SIG-M5 treated with dmso at 0.1 percent for 504 hours (cell line): ENCODE measurements around the gene NCAPG2.
"Not testable (repeated sequence)": the region's sequence is repeated elsewhere in the genome, so short reads cannot be mapped to it uniquely, and the experiment has no call there.

ENCODE experiments used
- DNase-seq: peaks from one replicate; lab custom pipeline; 2025; ENCODE audit not compliant: unreplicated experiment; lab: John Stamatoyannopoulos, UW

Gene NCAPG2

DNA sequence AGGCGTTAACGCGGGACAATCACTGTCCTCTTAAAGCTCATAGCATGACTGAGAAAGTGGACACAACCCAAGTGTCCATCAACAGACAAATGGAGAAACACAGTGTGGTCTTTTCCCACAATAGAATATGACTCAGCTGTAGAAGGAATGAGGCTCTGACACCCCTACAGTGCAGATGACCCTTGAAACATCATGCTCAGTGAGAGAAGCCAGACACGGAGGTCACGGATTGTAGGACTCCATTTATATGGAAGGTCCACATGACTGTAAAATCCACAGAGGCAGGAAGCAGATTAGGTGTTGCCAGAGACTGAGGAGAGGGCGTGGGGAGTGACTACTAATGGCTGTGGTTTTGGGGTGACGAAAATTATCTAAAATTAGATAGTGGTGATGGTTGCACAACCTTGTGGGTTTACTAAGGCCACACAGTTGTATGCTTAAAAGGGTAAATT is 6.1 kb upstream of the NCAPG2 start:
- peak; percentile 97 for DNase-seq

DNA sequence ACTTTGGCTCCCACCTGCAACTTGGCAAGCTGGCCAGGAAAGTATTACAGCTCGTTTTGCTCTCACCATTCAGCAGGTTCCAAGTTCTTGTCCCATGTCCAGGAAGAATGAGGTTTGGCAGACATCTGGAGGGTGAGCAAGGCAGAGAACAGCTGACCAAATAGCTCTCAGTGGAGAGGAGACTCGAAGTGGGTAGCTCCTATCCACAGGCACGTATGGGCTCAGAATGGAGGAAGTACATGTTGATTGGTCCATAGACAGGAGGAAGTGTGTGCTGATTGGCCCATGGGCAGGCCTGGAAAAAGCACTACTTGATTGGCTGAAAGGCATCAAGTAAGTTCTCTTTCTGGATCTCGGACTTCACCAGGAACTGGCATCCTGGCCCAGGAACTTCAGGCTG is 3.0 kb upstream of the NCAPG2 start:
- DNase-seq, result no peak

DNA sequence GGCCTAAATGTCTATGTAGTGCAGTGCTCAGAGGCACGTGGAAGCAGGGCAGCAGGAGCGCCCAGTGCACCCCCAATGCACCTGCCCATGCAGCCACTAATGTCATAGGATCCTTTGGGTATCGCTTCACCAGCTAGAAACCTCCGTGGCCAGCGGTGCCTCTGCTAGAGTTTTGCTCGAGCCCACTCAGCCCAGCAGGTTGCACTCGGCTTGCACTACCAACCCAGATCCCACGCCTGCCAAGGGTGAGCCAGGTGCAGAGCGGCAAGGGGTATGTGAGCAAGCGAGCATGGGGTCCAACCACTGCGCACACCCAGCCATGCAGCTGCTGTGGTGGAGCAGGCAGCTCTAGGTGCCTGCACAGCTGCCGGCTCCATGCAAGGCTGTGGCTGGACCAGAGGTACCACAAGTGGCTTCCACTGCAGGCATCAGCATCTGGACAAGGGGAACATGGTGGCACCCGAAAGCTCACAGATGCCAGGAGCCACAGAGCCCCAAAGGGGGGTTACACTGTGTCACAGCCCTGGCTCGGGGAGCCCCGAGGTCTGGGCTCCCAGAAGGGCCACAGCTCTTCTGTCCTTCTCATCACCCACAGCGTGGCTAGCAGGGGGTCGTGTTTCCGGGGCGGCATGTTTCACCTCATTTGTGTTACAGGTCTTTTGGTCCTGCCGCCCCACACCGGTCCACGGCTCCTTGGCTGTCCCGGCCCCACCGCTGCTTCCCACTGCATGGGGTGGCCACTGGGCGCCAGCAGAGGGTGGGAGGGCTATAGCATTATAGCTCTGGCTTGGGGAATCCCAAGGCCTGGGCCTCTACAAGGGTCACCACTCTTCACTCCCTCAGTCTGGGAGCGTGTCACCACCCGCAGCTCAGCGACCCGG is 2.3 kb upstream of the NCAPG2 start:
- DNase-seq, result no peak

DNA sequence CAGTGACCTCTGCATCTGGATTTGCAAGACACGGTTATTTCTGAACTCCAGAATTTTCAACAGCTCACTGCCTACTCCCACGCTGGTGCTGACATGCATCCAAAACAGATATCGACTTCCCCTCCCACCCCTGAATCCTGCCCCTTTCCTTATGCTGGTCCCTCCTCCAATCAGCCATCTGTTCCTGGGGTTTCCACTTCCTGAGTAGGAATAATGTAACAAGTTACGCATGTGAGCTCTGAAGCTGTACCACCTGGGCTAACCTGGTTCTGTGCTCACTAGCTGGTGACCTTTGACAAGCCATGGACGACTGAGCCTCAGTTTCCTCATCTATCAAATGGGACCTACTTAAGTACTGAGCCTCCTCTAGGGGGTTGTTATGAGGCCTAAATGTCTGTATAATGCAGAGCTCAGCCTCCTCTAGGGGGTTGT is 1.7 kb upstream of the NCAPG2 start:
- no peak for DNase-seq

- no peak for DNase-seq
These were observed 738 bp upstream of the NCAPG2 start for GRCh38 chr7:158705234-158705850.

- DNase-seq, result not testable (repeated sequence)
These were observed 703 bp downstream of the NCAPG2 start for GRCh38 chr7:158703679-158704523.

DNA sequence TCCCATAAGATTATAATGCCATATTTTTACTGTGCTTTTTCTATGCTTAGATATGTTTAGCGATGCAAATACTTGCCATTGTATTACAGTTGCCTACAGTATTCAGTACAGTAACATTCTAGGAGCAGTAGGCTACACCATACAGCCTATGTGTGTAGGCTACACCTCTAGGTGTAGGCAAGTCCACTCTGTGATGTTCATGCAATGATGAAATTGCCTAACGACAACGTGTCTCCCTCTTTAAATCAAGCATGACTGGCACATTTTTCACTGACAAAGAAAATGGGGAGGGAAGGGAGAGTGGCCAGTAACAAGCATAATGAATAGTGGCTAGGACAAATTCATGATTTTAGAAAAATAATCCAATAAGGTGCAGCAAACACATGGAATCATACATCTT is 1.7 kb downstream of the NCAPG2 start:
- peak; percentile 33 for DNase-seq

- no peak for DNase-seq
These were observed 2.4 kb downstream of the NCAPG2 start for GRCh38 chr7:158702196-158702595.

DNA sequence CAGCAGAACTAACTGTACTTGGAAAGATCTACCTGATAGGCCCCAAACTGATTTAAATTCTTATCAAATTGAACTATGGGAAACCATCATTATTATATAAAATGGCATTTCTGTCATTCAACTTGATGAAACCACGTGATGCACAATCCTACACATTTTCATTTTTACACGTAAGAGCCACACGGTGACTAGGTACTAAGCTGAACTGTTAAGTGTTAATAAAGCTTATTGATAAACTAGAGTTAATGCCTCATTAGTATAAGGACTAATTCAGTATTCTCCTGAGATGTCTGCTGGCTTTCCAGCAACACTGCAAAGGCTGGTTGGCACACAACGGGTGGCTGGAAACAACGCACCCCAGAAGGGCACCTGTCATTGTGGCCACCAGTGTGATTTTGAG is 4.6 kb downstream of the NCAPG2 start:
- DNase-seq, result no peak

- DNase-seq, result no peak
These were observed 5.3 kb downstream of the NCAPG2 start for GRCh38 chr7:158699341-158699740.

GRCh38 chr7:158698657-158699195 is 5.9 kb downstream of the NCAPG2 start:
- no peak for DNase-seq

DNA sequence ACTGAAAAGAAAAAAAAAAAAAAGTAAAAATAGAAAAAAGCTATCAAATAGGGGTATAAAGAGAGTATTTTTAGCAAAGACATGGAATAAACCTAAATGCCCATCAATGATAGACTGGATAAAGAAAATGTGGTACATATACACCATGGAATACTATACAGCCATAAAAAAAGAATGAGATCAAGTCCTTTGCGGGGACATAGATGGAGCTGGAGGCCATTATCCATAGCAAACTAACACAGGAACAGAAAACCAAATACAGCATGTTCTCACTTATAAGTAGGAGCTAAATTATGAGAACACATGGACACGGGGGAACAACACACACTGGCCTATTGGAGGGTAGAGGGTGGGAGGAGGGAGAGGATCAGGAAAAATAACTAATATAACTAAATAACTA is 7.0 kb downstream of the NCAPG2 start:
- DNase-seq, result not testable (repeated sequence)

DNA sequence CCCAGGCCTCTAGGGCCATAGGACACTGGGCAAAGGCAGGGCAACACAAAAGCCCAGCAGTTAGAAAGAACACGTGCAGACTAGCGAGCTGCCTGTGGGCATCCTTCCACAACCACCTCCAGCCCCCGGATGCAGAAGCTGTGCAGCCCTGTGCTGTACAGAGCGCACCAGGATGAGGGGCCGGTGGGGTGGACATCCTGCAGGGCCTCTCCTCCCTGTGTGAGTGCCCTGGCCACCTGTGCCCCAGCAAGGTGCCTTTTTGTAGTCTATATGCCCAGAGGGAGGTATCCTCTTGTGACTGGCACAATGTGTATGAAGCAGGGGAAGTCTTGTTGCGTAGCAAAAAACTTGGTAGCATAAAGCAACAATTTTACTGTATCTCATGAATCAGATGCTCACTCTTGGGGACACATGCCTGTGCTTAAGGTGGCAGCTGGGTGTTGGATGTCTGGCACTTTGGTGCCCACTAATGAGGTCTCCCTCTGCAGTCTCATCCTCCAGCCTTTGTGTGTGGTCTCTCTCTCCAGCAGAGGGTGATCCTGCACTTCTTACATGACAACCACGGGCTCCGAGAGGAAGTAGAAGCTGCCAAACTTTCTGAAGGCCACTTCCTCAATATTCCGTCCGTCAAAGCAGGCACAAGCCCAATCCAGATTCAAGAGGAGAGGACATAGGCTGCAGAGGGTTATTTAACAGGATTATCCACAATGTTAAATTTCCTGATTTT is 8.7 kb downstream of the NCAPG2 start:
- peak; percentile 92 for DNase-seq

DNA sequence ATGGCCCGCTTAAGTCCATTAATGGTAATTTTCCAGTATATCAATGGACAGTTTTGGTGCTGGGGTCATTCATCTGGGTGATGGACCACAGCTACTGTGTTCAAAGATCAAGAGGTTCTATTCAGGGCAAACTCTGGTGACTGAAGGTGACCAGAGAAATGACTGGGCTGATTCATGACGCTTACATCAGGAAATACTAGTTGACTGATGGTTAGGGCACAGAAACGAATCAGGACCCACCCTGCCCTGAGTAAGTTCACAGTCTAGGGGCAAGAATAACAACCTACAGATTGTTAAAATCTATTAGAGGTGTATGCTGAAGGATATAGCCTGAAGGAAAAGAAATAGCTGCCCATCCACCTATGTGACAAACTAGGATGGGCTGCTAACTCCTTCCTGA is 9.5 kb downstream of the NCAPG2 start:
- DNase-seq, result no peak

DNA sequence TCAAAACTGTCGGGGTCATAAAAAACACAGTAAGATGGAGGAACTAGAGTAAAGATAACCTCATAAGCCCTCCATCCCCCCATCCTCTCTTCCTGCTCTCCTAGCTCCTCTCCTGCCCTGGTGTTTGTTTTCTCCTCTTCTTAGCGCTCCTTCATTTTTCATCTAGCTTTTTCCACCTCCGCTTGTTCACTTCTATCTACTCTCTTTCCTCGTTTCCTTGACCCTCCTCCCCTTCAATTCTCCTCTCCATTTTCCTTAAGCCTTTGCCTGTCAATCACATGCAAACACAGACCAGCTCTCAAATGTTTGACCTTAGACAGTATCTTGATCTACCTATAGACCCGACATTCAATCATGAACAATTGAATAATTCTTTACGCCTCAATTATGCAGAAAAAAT is 10.0 kb downstream of the NCAPG2 start:
- no peak for DNase-seq

DNA sequence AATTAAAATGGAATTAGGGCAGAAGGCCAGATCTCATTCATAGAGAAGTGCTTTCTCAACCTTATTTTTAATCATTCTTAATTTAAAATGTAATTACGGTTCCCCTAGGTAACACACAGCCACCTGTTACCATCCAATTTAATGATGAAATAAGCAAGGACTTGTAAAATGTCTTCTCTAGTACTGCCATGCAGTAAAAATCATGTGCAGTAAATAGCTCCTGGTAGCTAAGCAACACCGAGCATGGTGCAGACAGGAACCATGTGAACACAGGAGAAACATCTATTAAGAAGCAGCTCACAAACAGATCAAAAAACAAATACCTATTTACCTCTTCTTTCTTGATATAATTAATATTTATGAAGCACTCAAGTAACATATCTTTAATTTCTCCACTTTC is 15.1 kb downstream of the NCAPG2 start:
- no peak for DNase-seq

GRCh38 chr7:158687406-158687805 is 17.2 kb downstream of the NCAPG2 start:
- no peak for DNase-seq

DNA sequence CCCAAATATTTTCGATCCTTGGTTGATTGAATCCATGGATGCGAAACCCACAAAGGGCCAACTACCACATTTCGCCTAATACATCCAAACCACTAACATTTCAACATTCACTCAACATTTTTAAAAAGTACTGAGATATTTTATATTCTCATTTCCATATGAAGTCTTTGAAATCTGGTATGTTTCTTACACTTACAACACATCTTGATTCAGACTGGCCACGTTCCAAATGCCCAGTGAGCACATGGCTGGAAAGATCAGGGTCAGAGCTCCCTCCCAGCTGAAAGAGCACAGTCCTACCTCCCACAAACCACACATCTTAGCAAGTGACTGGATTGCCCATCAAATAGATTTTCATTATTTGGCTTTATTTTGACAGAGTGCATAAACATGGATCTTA is 18.9 kb downstream of the NCAPG2 start:
- no peak for DNase-seq

DNA sequence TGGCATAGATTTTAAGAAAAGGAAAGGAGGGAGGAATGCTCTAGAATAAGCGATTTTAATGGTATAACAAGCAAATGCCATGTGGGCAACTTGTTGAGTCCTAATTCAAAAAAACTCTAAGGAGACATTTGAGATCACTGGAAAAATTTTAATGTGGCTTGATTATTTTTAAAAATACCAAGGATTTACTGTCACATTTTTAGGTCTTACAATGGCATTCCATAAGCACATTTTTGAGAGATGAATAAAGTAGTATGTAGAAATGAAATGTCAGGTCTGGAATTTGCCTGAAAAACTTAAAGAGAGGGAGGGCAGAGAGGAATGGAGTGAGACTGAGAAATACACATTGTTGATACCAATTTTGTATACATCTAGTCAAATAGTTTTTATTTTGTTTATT is 20.3 kb downstream of the NCAPG2 start:
- DNase-seq, result no peak

GRCh38 chr7:158683541-158683940 is 21.1 kb downstream of the NCAPG2 start:
- no peak for DNase-seq

- DNase-seq, result no peak
These were observed 22.1 kb downstream of the NCAPG2 start for GRCh38 chr7:158682456-158682855.
